ENCODE data around the gene FLNC. TPM values are rescaled to one million over a fixed set of nuclear protein-coding genes. Genes with fewer than 3 reads are reported as not detected.

The FLNC gene
- total RNA-seq, 2 experiments from 2014 or later = 0.14 to 0.16 TPM

- no peak for ATAC-seq
- Mint-ChIP-seq H3K9me3 (no peaks in the 10 kb centered on the region), H3K36me3 (ENCODE audit: low read depth) (no peaks in the 10 kb centered on the region), H3K27me3 (peaks cover 34% of the 10 kb centered on the region), H3K27ac (no peak overlapping the region), H3K4me3 (no peak overlapping the region), H3K4me1 (ENCODE audit: low read depth) (no peaks in the 10 kb centered on the region)
- intact Hi-C loops (cut with micrococcal nuclease) = no loop called here
- DNase-seq = no peak
- CTCF ChIA-PET = interaction anchor here (3.1 kb wide), 1 partner anchor 185 kb away, joined by 14 read pairs; no protein-coding TSS in a partner anchor
- no peak for TF ChIP-seq CTCF (IDR thresholded peaks at IDR 0.05)
- POLR2A ChIA-PET = no interaction called here
These were observed 76.8 kb downstream of the FLNC start for GRCh38 chr7:128906766-128907559.

Other genes with a start within 250 kb of the FLNC start
- gene GARIN1A, start 158.1 kb upstream of the FLNC start, total RNA-seq = under 1 TPM in 1 of 2 experiments, not detected in 1; 0.25 TPM
- gene CALU, start 91.0 kb upstream of the FLNC start, total RNA-seq = 10 to 100 TPM; 30.9 to 33.1 TPM
- gene OPN1SW, start 54.6 kb upstream of the FLNC start, total RNA-seq = not detected
- gene CCDC136, start 38.4 kb upstream of the FLNC start, total RNA-seq = 1 to 10 TPM; 7.6 to 9.6 TPM
- gene ATP6V1F, start 32.5 kb downstream of the FLNC start, total RNA-seq = 100 to 1,000 TPM; 109 to 113 TPM
- not detected for gene KCP, start 80.3 kb downstream of the FLNC start, total RNA-seq
- gene IRF5, start 107.5 kb downstream of the FLNC start, total RNA-seq = 1 to 10 TPM; 6.5 to 7.7 TPM
- gene TNPO3, start 224.7 kb downstream of the FLNC start, total RNA-seq = 10 to 100 TPM; 58.4 to 59.3 TPM